Left cardiac atrium (tissue), 4 donors: ENCODE data around the gene MIXL1. TPM values are rescaled to one million over a fixed set of nuclear protein-coding genes. Genes with fewer than 3 reads are reported as not detected.
"Not testable (repeated sequence)": the region's sequence is repeated elsewhere in the genome, so short reads cannot be mapped to it uniquely, and the experiment has no call there.

Experiments
- ATAC-seq, 2 donors: fragments of 200-7000 bp; cut with Tn5 transposase; one replicate each; pipeline ENCODE4 v1.9.1; 2020; ENCODE audit warnings: mild to moderate bottlenecking in 2 of 2, moderate library complexity in 2 of 2
- DNase-seq: peaks from one replicate; pipeline ENCODE4 v3.0.0-alpha.2; 2020
- intact Hi-C, 2 donors: fragments of 100-400 bp; cut with DNase I; formaldehyde crosslinking; loops; one replicate each; pipeline versions ENCODE4 v1.14.1 to v1.15.1; 2022 to 2023
- long read RNA-seq: library from polyadenylated mRNA; unstranded; transcript quantifications from one replicate; pipeline ENCODE4 v2.0.0, GENCODE V29; 2021
- total RNA-seq, 2 donors: library from RNA; stranded (reverse); fragmentation: NEBNext Ultra II Directional; extraction: Animal tissue kit (Norgen Biotek cat#: 25700); gene quantifications; one replicate each; pipeline ENCODE4 v1.2.1, GENCODE V29; 2021
- donor health status: DM: no; HTN: yes; CAD: no.
- donor health status: DM: no; HTN: yes; CAD: no; lungs with severe emphysema.
- donor health status: DM: yes; HTN: yes; CAD: no.
- donor health status: Dilated cardiomyopathy.

MIXL1 gene
- total RNA-seq = not detected
- long read RNA-seq = 0 reads

GRCh38 chr1:226223157-226223785 lies at the start of gene MIXL1:
Gene MIXL1 (plus strand): TSS chr1:226223664. CDS start chr1:226223682, 18 bp downstream.
- no peak for DNase-seq
- ATAC-seq = peak; percentile 30 to 53
- intact Hi-C loops = no loop called here

- no peak for DNase-seq
- ATAC-seq = no peak
- intact Hi-C loops = no loop called here
Observed at GRCh38 chr1:226176870-226177269, 46.6 kb upstream of the MIXL1 start.

- intact Hi-C loops = no loop called here
- ATAC-seq (peak in 1 of 2 donors; percentile 13), DNase-seq (peak; percentile 70)
Observed at GRCh38 chr1:226181996-226182714, 41.3 kb upstream of the MIXL1 start.

GRCh38 chr1:226185141-226186036 lies 38.1 kb upstream of the MIXL1 start:
- intact Hi-C loops = no loop called here
- DNase-seq = no peak
- no peak for ATAC-seq

- DNase-seq = peak; percentile 92
- peak; percentile 98 for ATAC-seq
- intact Hi-C loops = no loop called here
Observed at GRCh38 chr1:226186124-226187018, 37.1 kb upstream of the MIXL1 start, which contains the start of gene ACBD3. Gene ACBD3 (minus strand): TSS chr1:226186741. CDS start chr1:226186675, 66 bp downstream.

- ATAC-seq = no peak
- intact Hi-C loops = no loop called here
- no peak for DNase-seq
Observed at GRCh38 chr1:226187019-226187322, 36.5 kb upstream of the MIXL1 start.

- no peak for ATAC-seq
- no peak for DNase-seq
- intact Hi-C loops = no loop called here
Observed at GRCh38 chr1:226187380-226187779, 36.1 kb upstream of the MIXL1 start.

GRCh38 chr1:226195144-226195543 lies 28.3 kb upstream of the MIXL1 start:
- DNase-seq (no peak), ATAC-seq (no peak)
- intact Hi-C loops = loop anchor here in 1 of 2 donors (5.0 kb wide), 1 partner anchor 68 kb away; no protein-coding TSS in a partner anchor

- ATAC-seq (no peak), DNase-seq (no peak)
- intact Hi-C loops = loop anchor here (2.0 to 5.0 kb wide), 2 partner anchors 73 to 75 kb away; no protein-coding TSS in a partner anchor
Observed at GRCh38 chr1:226199971-226200370, 23.5 kb upstream of the MIXL1 start.

GRCh38 chr1:226201029-226201593 lies 22.4 kb upstream of the MIXL1 start:
- intact Hi-C loops = no loop called here
- DNase-seq (no peak), ATAC-seq (no peak)

- ATAC-seq (no peak), DNase-seq (no peak)
- intact Hi-C loops = no loop called here
Observed at GRCh38 chr1:226202246-226202645, 21.2 kb upstream of the MIXL1 start.

- DNase-seq, ATAC-seq, intact Hi-C loops: not testable (repeated sequence)
Observed at GRCh38 chr1:226202666-226203065, 20.8 kb upstream of the MIXL1 start.

- ATAC-seq = no peak
- no peak for DNase-seq
- intact Hi-C loops = no loop called here
Observed at GRCh38 chr1:226203240-226203639, 20.2 kb upstream of the MIXL1 start.

- DNase-seq (no peak), ATAC-seq (no peak)
- intact Hi-C loops = no loop called here
Observed at GRCh38 chr1:226203655-226204054, 19.8 kb upstream of the MIXL1 start.

GRCh38 chr1:226204198-226204597 lies 19.3 kb upstream of the MIXL1 start:
- intact Hi-C loops = no loop called here
- DNase-seq (no peak), ATAC-seq (no peak)

GRCh38 chr1:226207048-226207447 lies 16.4 kb upstream of the MIXL1 start:
- intact Hi-C loops = no loop called here
- no peak for ATAC-seq
- no peak for DNase-seq

- intact Hi-C loops = no loop called here
- ATAC-seq = no peak
- no peak for DNase-seq
Observed at GRCh38 chr1:226209307-226210059, 14.0 kb upstream of the MIXL1 start.
